NCI-H345 treated with DMSO at 0.1 percent for 48 hours (cell line): Measurements from ENCODE around the gene IFTAP.
"Not testable (repeated sequence)": the region's sequence is repeated elsewhere in the genome, so short reads cannot be mapped to it uniquely, and the experiment has no call there.

Experiments used
- DNase-seq: peaks from one replicate; lab custom pipeline; 2025; ENCODE audit not compliant: unreplicated experiment; lab: John Stamatoyannopoulos, UW

The IFTAP gene, protein sequence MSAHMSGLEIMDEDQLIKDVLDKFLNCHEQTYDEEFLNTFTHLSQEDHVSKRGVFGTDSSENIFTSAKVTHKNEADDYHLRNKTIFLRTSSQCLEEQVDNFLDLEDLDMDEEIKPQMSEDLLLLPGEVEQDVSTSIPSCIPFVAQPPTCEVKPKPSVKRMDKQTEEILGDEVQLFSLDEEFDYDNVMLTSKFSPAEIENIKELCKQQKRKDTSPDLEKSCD

DNA sequence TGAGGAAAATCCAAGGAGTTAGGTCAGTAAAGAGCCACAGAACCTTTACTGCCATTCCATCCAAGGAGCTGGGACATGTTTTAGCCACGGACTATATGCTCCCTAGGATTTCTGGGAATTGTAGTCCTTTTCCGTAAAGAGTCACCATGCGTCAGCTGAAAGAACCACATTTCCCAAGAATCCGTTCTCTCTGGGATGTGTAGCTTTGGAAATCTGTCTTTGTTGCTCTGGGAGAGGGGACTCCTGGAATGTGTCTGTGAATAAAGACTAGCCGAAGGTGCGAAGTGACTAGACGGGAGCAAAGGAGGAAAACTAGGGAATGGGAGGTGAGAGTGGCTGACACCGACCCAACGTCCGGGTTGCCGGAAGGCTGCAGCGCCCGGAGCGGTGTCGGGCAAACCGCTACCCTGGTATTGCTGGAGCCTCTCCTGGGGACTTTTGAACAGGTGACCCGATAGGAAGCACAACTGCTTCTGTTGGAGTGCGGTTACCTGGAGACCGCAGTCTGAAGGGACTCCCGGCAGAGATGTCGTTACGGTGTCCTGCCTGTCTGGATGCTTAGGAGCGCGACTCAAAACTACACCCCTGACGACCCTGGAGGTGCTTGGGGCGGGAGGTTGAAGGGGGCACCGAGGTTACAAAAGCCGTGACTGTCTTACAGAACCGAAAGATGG, at the start of gene IFTAP:
TSS of gene IFTAP (plus strand) at position 187 of the 674 bp plus-strand sequence. CDS start 15,602 bp downstream, outside the sequence.
- peak; percentile 91 for DNase-seq

DNA sequence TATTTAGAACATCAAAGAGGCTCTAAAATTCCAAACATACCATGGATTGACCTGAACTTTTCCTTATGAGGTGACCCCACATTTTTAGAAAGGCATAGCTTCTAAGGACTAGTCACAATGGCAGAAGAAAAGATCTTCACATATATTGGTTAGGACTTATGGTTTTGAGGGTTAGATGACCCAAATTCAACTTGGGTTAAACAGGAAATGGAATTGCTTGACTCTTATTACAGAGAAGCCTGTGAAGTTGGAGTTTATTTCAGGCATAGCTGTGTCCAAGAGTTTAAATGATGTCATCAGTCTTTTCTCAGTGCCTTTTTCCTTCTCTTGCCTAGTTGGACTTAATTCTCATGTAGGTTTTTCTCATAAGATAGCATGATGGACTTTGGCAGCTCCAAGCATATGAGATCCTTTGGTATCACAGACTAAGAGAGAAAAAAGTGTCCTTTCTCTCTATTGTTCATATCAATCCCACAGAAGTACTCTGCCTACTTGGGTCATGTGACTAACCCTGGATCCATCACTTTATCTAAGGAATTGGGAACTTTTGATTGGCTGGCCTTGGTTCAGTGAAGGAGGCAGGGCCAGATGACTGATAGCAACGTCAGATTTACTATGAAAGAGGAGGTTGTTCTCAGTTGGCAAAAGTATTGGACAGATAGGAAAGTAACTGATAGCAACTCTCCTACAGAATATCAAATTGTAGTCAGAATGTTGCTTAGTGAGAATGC, 43.8 kb upstream of the IFTAP start:
- no peak for DNase-seq

DNA sequence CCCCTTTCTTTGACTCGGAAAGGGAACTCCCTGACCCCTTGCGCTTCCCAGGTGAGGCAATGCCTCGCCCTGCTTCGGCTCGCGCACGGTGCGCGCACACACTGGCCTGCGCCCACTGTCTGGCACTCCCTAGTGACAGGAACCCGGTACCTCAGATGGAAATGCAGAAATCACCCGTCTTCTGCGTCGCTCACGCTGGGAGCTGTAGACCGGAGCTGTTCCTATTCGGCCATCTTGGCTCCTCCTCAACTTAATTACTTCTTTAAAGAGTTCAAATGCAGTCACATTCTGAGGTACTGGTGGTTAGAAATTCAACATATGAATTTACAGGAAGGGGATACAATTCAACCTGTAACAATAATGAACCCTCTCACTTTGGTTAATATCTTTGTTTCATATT, 36.9 kb upstream of the IFTAP start:
- not testable (repeated sequence) for DNase-seq

DNA sequence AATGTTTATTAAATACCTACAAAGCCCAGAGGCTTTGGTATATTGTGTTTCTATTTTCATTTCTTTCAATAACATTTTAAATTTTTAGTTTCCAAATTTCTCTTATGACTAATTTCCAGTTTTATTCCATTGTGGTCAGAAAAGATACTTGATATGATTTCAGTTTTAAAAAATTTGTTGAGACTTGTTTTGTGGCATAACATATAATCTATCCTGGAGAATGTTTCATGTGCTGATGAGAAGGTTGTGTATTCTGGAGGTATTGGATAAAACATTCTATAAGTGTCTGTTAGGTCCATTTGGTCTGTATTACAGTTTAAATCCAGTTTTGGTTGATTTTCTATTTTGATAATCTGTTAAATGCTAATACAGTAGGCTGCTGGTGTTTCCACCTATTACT, 36.3 kb upstream of the IFTAP start:
- DNase-seq: no peak

DNA sequence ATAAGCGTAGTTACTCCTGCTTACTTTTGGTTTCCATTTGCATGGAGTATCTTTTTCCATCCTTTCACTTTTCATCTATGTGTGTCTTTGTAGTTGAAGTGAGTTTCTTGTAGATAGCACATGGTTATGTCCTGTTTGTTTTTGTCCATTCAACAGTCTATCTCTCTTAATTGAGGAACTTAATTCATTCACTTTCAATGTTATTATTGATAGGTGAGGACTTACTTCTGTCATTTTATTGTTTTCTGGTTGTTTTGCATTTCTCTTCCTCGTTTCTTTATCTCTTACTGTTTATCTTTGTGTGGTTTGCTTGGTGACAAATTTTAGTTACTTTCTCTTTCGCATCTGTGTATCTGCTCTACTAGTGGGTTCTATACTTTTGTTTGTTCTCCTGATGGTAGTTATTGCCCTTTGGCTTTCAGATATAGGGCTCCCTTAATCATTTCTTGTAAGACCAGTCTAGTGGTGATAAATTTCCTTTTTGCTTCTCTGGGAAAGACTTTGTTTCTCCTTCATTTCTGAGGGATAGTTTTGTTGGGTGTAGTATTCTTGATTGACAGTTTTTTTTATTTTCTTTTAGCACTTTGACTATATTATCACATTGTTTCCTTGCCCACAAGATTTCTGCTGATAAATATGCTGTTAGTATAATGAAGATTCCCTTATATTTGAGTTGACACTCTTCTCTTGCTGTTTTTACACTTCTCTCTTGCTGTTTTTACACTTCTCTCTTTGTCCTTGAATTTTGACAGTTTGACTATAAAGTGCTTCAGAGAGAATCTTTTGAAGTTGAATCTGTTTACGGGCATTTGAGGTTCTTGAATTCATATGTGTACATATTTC, 35.5 kb upstream of the IFTAP start:
- DNase-seq: no peak

DNA sequence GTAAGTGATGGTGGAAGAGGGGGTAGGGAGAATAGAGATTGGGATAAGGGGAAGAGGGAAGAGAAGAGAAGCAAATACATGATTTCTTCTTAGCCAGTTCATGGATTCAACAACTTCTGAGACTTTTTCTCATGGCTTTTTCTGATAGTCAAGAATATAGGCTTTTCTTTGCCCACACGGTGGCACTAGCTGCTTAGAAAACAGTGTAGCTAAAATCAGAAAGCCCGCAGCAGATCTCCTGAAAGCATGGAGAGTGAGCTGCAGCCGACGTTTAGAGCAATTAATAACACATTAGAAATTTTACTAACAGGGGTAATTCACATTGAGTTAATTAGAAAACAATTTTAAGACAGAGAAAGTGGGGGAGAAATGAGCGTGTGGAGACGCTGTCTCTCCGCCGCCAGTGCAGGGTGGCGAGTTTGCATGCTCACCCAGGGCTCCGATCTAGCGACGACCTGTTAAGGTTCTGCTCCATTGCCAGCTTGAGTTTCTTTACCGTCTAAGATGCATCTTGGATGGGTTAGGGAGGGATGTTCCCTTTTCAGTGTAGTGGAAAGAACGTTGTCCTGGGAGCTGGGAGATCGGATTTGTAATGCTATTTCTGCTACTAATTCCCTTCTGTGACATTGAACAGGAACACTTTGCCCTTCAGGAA, 29.8 kb upstream of the IFTAP start:
- peak; percentile 56 for DNase-seq

DNA sequence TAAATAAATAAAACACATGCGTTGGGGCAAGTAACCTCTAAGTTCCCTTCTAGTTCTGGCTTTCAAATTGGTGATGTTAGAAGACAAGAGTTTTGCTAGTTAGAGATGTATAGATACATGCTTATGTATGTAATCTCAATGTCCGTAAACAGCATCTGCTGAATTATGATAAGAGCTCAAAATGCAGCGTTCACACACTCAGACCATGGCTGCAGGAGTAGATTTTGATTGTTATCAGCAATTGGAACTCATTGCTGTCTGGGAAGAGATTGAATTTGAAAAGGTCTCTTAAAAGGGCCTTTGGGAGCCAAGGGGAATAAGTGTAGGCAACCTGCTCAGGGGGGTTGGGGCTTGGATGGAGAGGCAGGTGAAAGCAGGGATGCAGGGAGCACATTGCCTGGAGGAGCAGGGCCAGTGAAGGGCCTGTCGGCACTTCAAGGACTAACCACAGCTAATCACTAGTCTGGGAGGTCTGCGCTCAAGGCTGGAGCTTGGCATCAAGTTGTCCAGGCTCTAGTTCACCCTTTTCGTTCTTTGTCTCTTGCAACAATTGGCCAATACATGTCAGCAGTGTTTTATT, 29.2 kb upstream of the IFTAP start:
- no peak for DNase-seq

DNA sequence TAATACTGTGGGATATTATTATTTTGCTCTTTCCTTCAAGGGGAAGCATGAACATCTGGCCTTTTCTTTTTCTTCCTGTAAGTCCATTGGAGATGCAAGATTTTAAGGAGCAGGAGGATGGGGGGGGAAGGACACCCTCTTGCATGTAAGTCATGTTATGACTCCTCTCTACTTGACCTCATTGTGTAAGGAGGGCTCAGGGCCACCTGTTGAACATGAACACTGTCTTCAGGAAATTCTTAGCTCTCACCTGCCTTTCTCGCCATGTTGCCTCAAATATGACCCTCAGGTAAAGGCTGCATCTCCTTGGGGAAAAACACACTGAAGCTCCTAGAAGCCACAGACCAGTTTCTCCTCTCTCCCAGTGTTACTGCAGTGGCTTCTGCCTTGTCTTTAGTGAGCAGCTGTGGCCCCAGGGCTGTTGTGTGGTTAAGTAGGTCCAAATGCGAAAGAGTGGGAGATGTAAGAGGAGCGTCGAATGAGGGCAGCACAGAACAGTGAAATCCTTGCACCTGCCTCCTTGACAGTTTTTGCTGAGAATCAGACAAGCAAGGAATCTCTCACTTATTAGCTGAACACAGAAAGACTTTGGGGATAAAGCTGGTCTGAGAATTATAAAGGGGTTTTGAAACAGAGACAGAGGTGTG, 27.8 kb upstream of the IFTAP start:
- no peak for DNase-seq

DNA sequence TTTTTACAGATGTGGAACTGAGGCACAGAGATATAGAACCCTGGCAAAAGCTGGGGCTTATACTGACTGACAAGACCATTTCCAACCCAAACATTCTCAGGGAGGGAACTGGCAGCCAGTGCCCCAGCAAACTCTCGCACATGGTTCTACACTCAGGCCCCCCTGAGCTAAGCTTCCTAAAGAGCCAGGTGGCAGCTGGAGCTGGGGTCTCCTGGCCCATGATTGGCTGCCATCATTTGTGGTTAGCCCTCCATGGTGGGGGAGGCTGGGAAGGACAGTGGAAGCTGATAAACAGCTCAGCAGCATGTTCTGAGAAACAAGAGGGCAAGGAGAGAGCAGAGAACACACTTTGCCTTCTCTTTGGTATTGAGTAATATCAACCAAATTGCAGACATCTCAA, 26.6 kb upstream of the IFTAP start, which contains the start of gene RAG1:
TSS of gene RAG1 (plus strand) at position 314 of the 400 bp plus-strand sequence. CDS start 5,298 bp downstream, outside the sequence.
- DNase-seq: no peak

DNA sequence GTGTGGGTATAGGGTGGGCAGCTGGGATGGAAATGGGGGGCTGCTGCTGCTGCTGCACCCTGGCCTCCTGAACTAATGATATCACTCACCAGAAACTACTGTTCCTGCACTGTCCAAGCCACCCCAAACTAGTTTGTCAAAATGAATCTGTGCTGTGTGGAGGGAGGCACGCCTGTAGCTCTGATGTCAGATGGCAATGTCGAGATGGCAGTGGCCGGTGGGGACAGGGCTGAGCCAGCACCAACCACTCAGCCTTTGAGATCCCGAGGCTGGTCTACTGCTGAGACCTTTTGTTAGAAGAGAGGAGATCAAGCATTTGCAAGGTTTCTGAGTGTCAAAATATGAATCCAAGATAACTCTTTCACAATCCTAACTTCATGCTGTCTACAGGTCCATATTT, 25.2 kb upstream of the IFTAP start:
- no peak for DNase-seq

DNA sequence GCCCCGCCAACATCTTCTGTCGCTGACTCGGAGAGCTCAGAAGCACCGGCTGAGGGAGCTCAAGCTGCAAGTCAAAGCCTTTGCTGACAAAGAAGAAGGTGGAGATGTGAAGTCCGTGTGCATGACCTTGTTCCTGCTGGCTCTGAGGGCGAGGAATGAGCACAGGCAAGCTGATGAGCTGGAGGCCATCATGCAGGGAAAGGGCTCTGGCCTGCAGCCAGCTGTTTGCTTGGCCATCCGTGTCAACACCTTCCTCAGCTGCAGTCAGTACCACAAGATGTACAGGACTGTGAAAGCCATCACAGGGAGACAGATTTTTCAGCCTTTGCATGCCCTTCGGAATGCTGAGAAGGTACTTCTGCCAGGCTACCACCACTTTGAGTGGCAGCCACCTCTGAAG, 19.8 kb upstream of the IFTAP start:
- DNase-seq: no peak

DNA sequence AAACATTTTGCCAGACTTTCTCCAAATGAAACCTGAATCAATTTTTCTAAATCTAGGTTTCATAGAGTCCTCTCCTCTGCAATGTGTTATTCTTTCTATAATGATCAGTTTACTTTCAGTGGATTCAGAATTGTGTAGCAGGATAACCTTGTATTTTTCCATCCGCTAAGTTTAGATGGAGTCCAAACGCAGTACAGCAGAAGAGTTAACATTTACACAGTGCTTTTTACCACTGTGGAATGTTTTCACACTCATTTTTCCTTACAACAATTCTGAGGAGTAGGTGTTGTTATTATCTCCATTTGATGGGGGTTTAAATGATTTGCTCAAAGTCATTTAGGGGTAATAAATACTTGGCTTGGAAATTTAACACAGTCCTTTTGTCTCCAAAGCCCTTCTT, 16.9 kb upstream of the IFTAP start:
- no peak for DNase-seq

DNA sequence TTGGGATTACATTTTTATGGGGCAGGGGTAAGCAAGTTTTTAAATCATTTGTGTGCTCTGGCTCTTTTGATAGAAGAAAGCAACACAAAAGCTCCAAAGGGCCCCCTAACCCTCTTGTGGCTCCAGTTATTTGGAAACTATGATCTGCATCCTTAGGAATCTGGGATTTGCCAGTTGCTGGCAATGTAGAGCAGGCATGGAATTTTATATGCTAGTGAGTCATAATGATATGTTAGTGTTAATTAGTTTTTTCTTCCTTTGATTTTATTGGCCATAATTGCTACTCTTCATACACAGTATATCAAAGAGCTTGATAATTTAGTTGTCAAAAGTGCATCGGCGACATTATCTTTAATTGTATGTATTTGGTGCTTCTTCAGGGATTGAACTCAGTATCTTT, 16.4 kb upstream of the IFTAP start:
- no peak for DNase-seq

DNA sequence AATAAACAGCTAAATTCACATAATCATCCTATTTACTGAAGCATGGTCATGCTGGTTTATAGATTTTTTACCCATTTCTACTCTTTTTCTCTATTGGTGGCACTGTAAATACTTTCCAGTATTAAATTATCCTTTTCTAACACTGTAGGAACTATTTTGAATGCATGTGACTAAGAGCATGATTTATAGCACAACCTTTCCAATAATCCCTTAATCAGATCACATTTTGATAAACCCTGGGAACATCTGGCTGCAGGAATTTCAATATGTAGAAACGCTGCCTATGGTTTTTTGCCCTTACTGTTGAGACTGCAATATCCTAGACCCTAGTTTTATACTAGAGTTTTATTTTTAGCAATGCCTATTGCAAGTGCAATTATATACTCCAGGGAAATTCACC, 15.8 kb upstream of the IFTAP start:
- no peak for DNase-seq

DNA sequence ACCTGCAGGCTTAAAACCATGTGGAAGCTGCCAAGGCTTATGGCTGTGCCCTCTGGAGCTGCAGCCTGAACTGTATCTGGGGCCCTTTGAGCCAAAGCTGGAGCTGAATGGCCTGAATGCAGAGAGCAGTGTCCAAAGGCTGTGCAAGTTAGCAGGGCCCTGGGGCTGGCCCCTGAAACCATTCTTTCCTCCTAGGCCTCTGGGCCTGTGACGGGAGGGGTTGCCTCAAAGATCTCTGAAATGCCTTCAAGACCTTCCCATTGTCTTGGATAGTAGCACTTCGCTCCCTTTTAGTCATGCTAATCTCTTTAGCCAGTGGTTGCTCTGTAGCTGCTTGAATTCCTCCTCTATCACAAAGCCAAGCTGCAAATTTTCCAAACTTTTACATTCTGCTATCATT, 12.8 kb upstream of the IFTAP start:
- no peak for DNase-seq

DNA sequence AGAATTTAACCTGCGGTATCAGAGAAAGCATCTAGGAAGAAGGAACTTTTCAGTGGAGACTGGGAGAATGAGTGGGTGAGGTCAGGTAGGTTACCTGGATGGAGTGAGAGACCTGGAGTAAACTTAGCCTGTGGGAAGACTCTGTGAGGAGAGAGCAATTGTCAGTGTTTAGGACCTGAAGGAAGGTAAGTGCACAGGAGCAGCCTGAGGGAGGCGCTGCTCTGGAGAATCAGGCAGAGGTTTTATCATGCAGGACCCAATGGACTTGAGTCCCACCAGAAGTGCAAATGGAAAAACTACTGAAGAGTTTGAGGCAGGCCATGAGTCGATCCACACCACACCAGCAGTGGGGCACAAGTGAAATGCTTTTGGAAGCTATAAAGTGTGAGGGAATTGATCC, 10.6 kb upstream of the IFTAP start:
- no peak for DNase-seq

DNA sequence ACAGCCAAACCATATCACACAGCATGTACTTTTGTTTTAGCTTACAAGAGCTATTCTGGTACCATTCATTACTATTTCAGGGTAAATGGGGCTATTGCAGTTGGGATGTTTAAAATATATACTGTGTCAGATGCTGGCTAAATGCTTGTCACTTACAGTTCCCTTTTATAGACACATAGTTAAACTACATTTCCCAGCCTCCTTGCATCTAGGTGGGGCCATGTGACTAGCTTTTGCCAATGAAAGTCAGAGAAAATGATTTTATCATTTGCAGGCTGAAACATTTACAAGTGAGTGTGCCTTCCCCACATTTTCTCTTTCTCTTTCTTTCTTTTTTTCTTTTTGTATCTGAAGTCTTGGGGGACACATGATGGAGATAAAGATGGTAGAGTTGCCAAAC, 7.8 kb upstream of the IFTAP start:
- no peak for DNase-seq

DNA sequence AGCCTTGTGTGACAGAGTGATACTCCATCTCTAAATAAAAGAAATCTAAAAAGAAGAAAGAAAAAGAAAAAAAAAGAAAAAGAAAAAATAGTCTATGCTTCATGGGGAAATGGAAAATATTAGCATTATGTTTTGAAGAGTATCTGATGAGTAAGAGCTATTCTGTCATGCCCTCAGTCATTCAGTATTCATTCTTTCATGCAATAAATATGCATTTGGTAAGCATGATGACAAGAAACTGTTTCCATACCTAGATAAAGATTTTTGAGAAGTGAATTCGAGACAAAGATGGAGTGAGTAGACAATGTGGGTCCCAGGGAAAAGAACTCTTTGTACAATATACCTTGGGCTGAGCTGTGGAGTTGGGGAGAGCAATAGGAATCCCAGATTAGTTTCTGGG, 6.2 kb upstream of the IFTAP start:
- DNase-seq: no peak

DNA sequence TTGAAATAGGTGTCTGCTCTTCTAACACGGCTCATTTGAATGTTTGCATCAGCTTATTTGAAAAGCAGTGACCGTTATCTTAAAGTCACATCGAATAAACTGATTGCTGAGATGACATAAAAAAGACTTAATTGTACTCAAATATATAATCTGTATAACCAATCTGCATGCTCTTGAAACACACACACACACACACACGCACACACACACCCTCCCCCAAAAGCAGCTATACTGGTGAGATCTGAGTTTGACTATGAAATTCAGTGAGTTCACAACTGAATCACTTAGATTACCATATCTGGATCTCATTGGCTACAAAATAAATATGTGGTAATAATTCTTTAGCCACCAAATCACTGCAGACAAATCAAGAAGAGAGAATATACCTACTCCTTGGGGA, 3.8 kb upstream of the IFTAP start:
- DNase-seq: no peak

DNA sequence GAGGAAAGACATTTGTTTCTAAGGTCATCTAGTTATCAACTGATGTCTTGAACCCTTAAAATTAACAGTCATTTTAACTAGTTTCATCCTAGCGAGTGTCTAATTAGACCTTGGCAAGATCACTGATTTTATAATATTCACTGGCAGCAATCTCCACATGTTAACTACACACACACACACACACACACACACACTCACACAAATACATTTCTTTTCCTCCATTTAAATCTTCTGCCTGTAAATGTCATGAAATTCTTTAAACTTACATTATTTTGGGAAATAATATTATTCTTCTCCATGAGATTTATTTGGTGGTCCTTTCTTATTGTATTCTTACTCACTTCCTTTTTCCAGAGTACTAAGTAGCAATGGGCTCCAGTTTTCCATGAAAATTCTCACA, 2.9 kb upstream of the IFTAP start:
- DNase-seq: no peak
